ENCODE data around the gene CHTF18. TPM values are rescaled to one million over a fixed set of nuclear protein-coding genes. Genes with fewer than 3 reads are reported as not detected.
"Not testable (repeated sequence)": the region's sequence is repeated elsewhere in the genome, so short reads cannot be mapped to it uniquely, and the experiment has no call there.

Gene CHTF18
- total and polyA plus RNA-seq, 2 donors from 2014 or later = 4.2 to 16.0 TPM

GRCh38 chr16:775236-775796 is 13.1 kb upstream of the CHTF18 start:
- intact Hi-C loops (cut with DNase I) = no loop called here
- Histone ChIP-seq H3K27me3 (ENCODE audit: control insufficient read depth, insufficient read depth, low read length) (no peaks in the 10 kb centered on the region), H3K9me3 (ENCODE audit: control insufficient read depth in 2 of 3, insufficient read depth in 1 of 3, low read length in 3 of 3) (no peaks in the 10 kb centered on the region), H3K4me1 (ENCODE audit: control insufficient read depth in 2 of 3, insufficient read depth in 2 of 3, low read depth in 1 of 3, low read length in 3 of 3) (no peaks in the 10 kb centered on the region), H3K9ac (ENCODE audit: low read length in 3 of 3) (no peak overlapping the region), H3K4me3 (ENCODE audit: low read length in 3 of 3) (no peak overlapping the region), H3K36me3 (ENCODE audit: control insufficient read depth in 2 of 3, insufficient read depth in 3 of 3, low read length in 3 of 3) (no peaks in the 10 kb centered on the region), H3K27ac (ENCODE audit: low read depth in 2 of 2, low read length in 2 of 2) (no peak overlapping the region)
- no peak for DNase-seq
- FAIRE-seq = no peak
- TF ChIP-seq, protein P1, sequence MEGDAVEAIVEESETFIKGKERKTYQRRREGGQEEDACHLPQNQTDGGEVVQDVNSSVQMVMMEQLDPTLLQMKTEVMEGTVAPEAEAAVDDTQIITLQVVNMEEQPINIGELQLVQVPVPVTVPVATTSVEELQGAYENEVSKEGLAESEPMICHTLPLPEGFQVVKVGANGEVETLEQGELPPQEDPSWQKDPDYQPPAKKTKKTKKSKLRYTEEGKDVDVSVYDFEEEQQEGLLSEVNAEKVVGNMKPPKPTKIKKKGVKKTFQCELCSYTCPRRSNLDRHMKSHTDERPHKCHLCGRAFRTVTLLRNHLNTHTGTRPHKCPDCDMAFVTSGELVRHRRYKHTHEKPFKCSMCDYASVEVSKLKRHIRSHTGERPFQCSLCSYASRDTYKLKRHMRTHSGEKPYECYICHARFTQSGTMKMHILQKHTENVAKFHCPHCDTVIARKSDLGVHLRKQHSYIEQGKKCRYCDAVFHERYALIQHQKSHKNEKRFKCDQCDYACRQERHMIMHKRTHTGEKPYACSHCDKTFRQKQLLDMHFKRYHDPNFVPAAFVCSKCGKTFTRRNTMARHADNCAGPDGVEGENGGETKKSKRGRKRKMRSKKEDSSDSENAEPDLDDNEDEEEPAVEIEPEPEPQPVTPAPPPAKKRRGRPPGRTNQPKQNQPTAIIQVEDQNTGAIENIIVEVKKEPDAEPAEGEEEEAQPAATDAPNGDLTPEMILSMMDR (IDR thresholded peaks at IDR 0.05; ENCODE audit: borderline replicate concordance, extremely low read depth, insufficient read depth) = no peak

- H3K4me1 ChIP-seq (ENCODE audit: control insufficient read depth in 2 of 3, insufficient read depth in 2 of 3, low read depth in 1 of 3, low read length in 3 of 3); H3K9ac ChIP-seq (ENCODE audit: low read length in 3 of 3); H3K4me3 ChIP-seq (ENCODE audit: low read length in 3 of 3); intact Hi-C loops (cut with DNase I); DNase-seq; H3K36me3 ChIP-seq (ENCODE audit: control insufficient read depth in 2 of 3, insufficient read depth in 3 of 3, low read length in 3 of 3); FAIRE-seq; H3K27me3 ChIP-seq (ENCODE audit: control insufficient read depth, insufficient read depth, low read length); H3K27ac ChIP-seq (ENCODE audit: low read depth in 2 of 2, low read length in 2 of 2); H3K9me3 ChIP-seq (ENCODE audit: control insufficient read depth in 2 of 3, insufficient read depth in 1 of 3, low read length in 3 of 3): not testable (repeated sequence)
These were observed 12.1 kb upstream of the CHTF18 start for GRCh38 chr16:776298-776697.

DNA sequence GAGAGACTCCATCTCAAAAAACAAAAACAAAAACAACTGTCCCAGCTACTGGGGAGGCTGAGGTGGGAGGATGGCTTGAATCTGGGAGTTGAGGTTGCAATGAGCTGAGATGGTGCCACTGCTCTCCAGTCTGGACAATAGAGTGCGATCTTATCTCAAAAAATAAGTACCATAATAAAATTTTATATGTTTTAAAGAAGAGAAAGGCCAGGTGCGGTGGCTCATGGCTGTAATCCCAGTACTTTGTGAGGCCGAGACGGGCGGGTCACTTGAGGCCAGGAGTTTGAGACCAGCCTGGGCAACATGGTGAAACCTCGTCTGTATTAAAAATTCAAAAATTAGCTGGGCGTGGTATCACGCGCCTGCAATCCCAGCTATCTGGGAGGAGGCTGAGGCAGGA is 11.6 kb upstream of the CHTF18 start:
- intact Hi-C loops (cut with DNase I) = no loop called here
- FAIRE-seq = no peak

DNA sequence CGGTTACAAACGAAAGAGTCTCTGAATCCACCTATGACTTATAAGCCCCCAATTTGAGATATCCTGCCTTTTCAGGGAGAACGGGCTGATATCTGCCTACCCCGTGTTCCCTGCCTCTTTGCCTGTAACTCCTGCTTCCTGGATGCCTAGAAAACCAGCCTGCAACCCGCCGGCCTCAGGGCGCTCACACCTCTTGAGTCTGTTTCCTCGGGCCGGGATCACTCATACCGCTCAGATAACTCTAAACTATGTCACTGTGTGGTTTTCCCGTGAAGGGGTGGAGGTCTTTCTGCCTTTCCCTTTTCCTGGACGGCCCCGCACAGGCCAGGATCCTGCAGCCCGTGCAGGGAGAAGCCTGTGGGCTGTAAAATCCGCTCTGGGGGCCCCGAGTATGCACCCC is 10.6 kb upstream of the CHTF18 start:
- H3K9ac ChIP-seq (ENCODE audit: low read length in 3 of 3) = no peak overlapping the region
- FAIRE-seq (no peak), DNase-seq (no peak)
- no peak overlapping the region for H3K27ac ChIP-seq (ENCODE audit: low read depth in 2 of 2, low read length in 2 of 2)
- no peaks in the 10 kb centered on the region for H3K4me1 ChIP-seq (ENCODE audit: control insufficient read depth in 2 of 3, insufficient read depth in 2 of 3, low read depth in 1 of 3, low read length in 3 of 3)
- intact Hi-C loops (cut with DNase I) = no loop called here
- H3K9me3 ChIP-seq (ENCODE audit: control insufficient read depth in 2 of 3, insufficient read depth in 1 of 3, low read length in 3 of 3) = no peaks in the 10 kb centered on the region
- H3K27me3 ChIP-seq (ENCODE audit: control insufficient read depth, insufficient read depth, low read length) = no peaks in the 10 kb centered on the region
- no peak overlapping the region for H3K4me3 ChIP-seq (ENCODE audit: low read length in 3 of 3)
- no peaks in the 10 kb centered on the region for H3K36me3 ChIP-seq (ENCODE audit: control insufficient read depth in 2 of 3, insufficient read depth in 3 of 3, low read length in 3 of 3)
- TF ChIP-seq, protein P1 (IDR thresholded peaks at IDR 0.05; ENCODE audit: borderline replicate concordance, extremely low read depth, insufficient read depth) = no peak

More for the DNA sequence above, 11.6 kb upstream of the CHTF18 start:
- Histone ChIP-seq H3K36me3 (ENCODE audit: control insufficient read depth in 2 of 3, insufficient read depth in 3 of 3, low read length in 3 of 3) (no peaks in the 10 kb centered on the region), H3K27me3 (ENCODE audit: control insufficient read depth, insufficient read depth, low read length) (no peaks in the 10 kb centered on the region), H3K27ac (ENCODE audit: low read depth in 2 of 2, low read length in 2 of 2) (no peak overlapping the region), H3K9me3 (ENCODE audit: control insufficient read depth in 2 of 3, insufficient read depth in 1 of 3, low read length in 3 of 3) (no peaks in the 10 kb centered on the region), H3K9ac (ENCODE audit: low read length in 3 of 3) (no peak overlapping the region), H3K4me3 (ENCODE audit: low read length in 3 of 3) (no peak overlapping the region), H3K4me1 (ENCODE audit: control insufficient read depth in 2 of 3, insufficient read depth in 2 of 3, low read depth in 1 of 3, low read length in 3 of 3) (no peaks in the 10 kb centered on the region)
- DNase-seq = no peak
- TF ChIP-seq, protein P1 (IDR thresholded peaks at IDR 0.05; ENCODE audit: borderline replicate concordance, extremely low read depth, insufficient read depth) = no peak

Measured in kidney (tissue), 14 donors.